Neuronal stem cell (in vitro differentiated cells): Measurements from ENCODE around the gene PIK3R1.

Source experiments
- DNase-seq: peaks from one replicate; pipeline ENCODE4 v3.0.0-alpha.2; 2013; ENCODE audit warnings: low spot score
- H2AFZ ChIP-seq: one replicate; pipeline ENCODE4 v1.6.1; 2013; ENCODE audit warnings: mild to moderate bottlenecking, low read length, inconsistent platforms
- H2AK5ac ChIP-seq: 2 replicates; pipeline ENCODE4 v1.6.1; 2013; ENCODE audit warnings: low read depth, mild to moderate bottlenecking, inconsistent platforms, low read length, moderate library complexity, mixed read lengths
- H2BK120ac ChIP-seq: 2 replicates; pipeline ENCODE4 v1.6.1; 2013; ENCODE audit warnings: low read depth, mild to moderate bottlenecking, inconsistent platforms, low read length, moderate library complexity, mixed read lengths
- H2BK12ac ChIP-seq: one replicate; pipeline ENCODE4 v1.6.1; 2013; ENCODE audit warnings: low read length, inconsistent platforms
- H2BK15ac ChIP-seq: 2 replicates; pipeline ENCODE4 v1.6.1; 2013; ENCODE audit warnings: mild to moderate bottlenecking, low read length, inconsistent platforms, mixed read lengths
- H2BK5ac ChIP-seq: one replicate; pipeline ENCODE4 v1.6.1; 2013; ENCODE audit warnings: inconsistent platforms, mild to moderate bottlenecking, low read length, moderate library complexity
- H3K14ac ChIP-seq: one replicate; pipeline ENCODE4 v1.6.1; 2013; ENCODE audit warnings: low read length, inconsistent platforms
- H3K18ac ChIP-seq: 2 replicates; pipeline ENCODE4 v1.6.1; 2013; ENCODE audit warnings: low read length, inconsistent platforms
- H3K23ac ChIP-seq: 2 replicates; pipeline ENCODE4 v1.6.1; 2013; ENCODE audit warnings: low read depth, mild to moderate bottlenecking, mixed read lengths, low read length, inconsistent platforms; ENCODE audit not compliant: poor library complexity
- H3K27ac ChIP-seq: replicated peaks from 3 replicates; pipeline ENCODE4 v1.5.1; 2013; ENCODE audit warnings: low read length, inconsistent platforms
- H3K27me3 ChIP-seq, 3 experiments: 2 replicates each; pipeline ENCODE4 v1.6.1; 2013; ENCODE audit warnings: low read length in 3 of 3, mild to moderate bottlenecking in 2 of 3, inconsistent platforms in 1 of 3, low read depth in 1 of 3, mixed read lengths in 1 of 3, moderate library complexity in 1 of 3; ENCODE audit not compliant: control insufficient read depth in 3 of 3, insufficient read depth in 3 of 3
- H3K36me3 ChIP-seq, 2 donors: replicated peaks in 1 of 2; 2 replicates each; pipeline ENCODE4 v1.6.1; 2013; ENCODE audit warnings: low read length in 2 of 2; ENCODE audit not compliant: control insufficient read depth in 2 of 2, insufficient read depth in 2 of 2
- H3K4ac ChIP-seq: 2 replicates; pipeline ENCODE4 v1.6.1; 2013; ENCODE audit warnings: inconsistent platforms, mild to moderate bottlenecking, low read length, moderate library complexity
- H3K4me1 ChIP-seq, 2 donors: 1 replicate in 1 of 2; 2 replicates in 1 of 2; pipeline ENCODE4 v1.6.1; 2013; ENCODE audit warnings: low read length in 2 of 2, low read depth in 1 of 2; ENCODE audit not compliant: control insufficient read depth in 2 of 2, insufficient read depth in 1 of 2
- H3K4me2 ChIP-seq: one replicate; pipeline ENCODE4 v1.6.1; 2013; ENCODE audit warnings: mild to moderate bottlenecking, low read length, inconsistent platforms; ENCODE audit not compliant: insufficient read depth, poor library complexity, severe bottlenecking
- H3K4me3 ChIP-seq, 2 donors: 2 replicates each; pipeline ENCODE4 v1.5.1; 2013; ENCODE audit warnings: low read length in 2 of 2, mild to moderate bottlenecking in 2 of 2, inconsistent platforms in 1 of 2, moderate library complexity in 1 of 2
- H3K79me1 ChIP-seq: one replicate; pipeline ENCODE4 v1.6.1; 2013; ENCODE audit warnings: low read depth, mild to moderate bottlenecking, inconsistent platforms, low read length, moderate library complexity
- H3K9ac ChIP-seq: one replicate; pipeline ENCODE4 v1.6.1; 2013; ENCODE audit warnings: mild to moderate bottlenecking, low read depth, low read length, inconsistent platforms; ENCODE audit not compliant: poor library complexity
- H3K9me3 ChIP-seq, 2 donors: replicated peaks in 1 of 2; 2 replicates each; pipeline versions ENCODE3 to v1.6.1; 2013; ENCODE audit warnings: low read length in 2 of 2, mild to moderate bottlenecking in 2 of 2, inconsistent platforms in 1 of 2, low read depth in 1 of 2, mixed read lengths in 1 of 2, moderate library complexity in 1 of 2; ENCODE audit not compliant: control insufficient read depth in 2 of 2, insufficient read depth in 1 of 2
- H4K8ac ChIP-seq: one replicate; pipeline ENCODE4 v1.6.1; 2013; ENCODE audit warnings: low read depth, mild to moderate bottlenecking, inconsistent platforms, low read length, moderate library complexity
- H4K91ac ChIP-seq: one replicate; pipeline ENCODE4 v1.6.1; 2013; ENCODE audit warnings: low read length, low read depth, mild to moderate bottlenecking, inconsistent platforms; ENCODE audit not compliant: poor library complexity
- WGBS, 2 donors: extraction: QIAGEN DNeasy Blood & Tissue Kit; methylation state at CpG; one replicate each; pipeline ENCODE4 v1.1.7; 2013; ENCODE audit warnings: missing lambda C conversion rate in 2 of 2, mixed read lengths in 1 of 2; ENCODE audit not compliant: insufficient read length in 2 of 2, insufficient replicate concordance in 1 of 2; ENCODE audit errors: extremely low coverage in 2 of 2; 5-methylcytosine and 5-hydroxymethylcytosine counted together

The PIK3R1 gene

DNA sequence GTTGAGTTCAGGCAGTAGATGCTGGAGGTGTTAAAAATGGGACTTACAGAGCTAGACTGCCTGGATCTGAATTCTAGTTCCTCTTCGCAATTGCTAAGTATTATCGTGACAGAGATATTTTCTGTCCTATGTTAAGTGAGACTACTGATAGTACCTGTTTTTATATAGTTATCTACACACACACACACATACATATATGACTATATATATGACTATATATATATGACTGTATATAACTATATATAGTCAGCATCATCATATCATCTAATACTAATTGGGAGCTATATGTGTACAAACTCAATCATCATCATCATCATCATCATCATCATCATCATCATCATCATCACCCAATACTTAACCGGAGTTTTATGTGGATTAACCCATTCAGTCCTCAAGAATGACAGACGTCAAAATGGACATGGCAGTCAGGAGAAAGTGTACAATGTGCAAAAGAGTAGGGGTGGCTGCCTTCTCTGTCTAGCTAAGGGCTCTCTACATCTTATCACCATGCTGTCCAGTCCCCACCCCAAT lies 7.3 kb downstream of the PIK3R1 start:
- Histone ChIP-seq H2AFZ (no peak overlapping the region), H3K36me3 (peaks cover 16 to 43% of the 10 kb centered on the region in 2 donors), H3K14ac (no peak overlapping the region), H2BK15ac (no peak overlapping the region), H2BK12ac (no peak overlapping the region), H2BK5ac (no peak overlapping the region), H3K27ac (no peak overlapping the region), H3K18ac (no peak overlapping the region), H3K4me1 (peaks cover 3 to 4% of the 10 kb centered on the region in 2 donors), H3K79me1 (peaks cover 6% of the 10 kb centered on the region), H4K91ac (no peak overlapping the region), H3K23ac (no peak overlapping the region), H4K8ac (no peak overlapping the region), H2BK120ac (no peak overlapping the region), H2AK5ac (no peak overlapping the region), H3K4me3 (no peak overlapping the region), H3K27me3 (no peaks in the 10 kb centered on the region), H3K4me2 (no peak overlapping the region), H3K9ac (no peak overlapping the region), H3K9me3 (peaks cover 3 to 13% of the 10 kb centered on the region in 2 donors), H3K4ac (no peak overlapping the region)
- no peak for DNase-seq
- no CpG with 5 or more reads among the region's 4 CpGs for WGBS, 2 donors

DNA sequence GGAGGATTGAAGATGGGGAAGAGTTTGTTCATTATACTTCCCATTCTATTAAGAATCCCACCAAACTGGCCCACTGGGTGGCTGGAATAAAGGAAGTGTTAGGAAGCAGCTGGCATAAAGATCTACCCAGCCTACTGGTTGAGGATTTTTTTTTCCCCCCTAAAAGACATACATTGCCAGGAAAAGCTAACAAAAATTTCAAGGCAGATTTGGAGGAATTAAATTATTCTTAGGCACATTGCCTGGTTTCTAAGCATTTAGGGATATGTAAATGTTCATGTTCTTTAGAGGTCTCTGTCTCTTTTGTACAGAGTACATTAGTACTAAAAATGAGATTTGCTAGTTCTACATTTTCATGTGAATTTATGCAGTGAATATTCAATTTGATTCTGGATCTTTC lies 8.3 kb downstream of the PIK3R1 start:
- no peak for DNase-seq
- Histone ChIP-seq H3K4me3 (no peak overlapping the region), H3K79me1 (peaks cover 6% of the 10 kb centered on the region), H3K27me3 (no peaks in the 10 kb centered on the region), H3K4ac (no peak overlapping the region), H3K36me3 (peaks cover 16 to 53% of the 10 kb centered on the region in 2 donors), H3K27ac (no peak overlapping the region), H3K9me3 (peaks cover 3 to 13% of the 10 kb centered on the region in 2 donors), H2BK5ac (no peak overlapping the region), H2AK5ac (no peak overlapping the region), H2BK15ac (no peak overlapping the region), H3K23ac (no peak overlapping the region), H3K14ac (no peak overlapping the region), H3K4me2 (no peak overlapping the region), H2AFZ (no peak overlapping the region), H3K4me1 (peaks cover 0 to 3% of the 10 kb centered on the region in 2 donors), H3K18ac (no peak overlapping the region), H4K8ac (no peak overlapping the region), H3K9ac (no peak overlapping the region), H4K91ac (no peak overlapping the region), H2BK120ac (no peak overlapping the region), H2BK12ac (no peak overlapping the region)

DNA sequence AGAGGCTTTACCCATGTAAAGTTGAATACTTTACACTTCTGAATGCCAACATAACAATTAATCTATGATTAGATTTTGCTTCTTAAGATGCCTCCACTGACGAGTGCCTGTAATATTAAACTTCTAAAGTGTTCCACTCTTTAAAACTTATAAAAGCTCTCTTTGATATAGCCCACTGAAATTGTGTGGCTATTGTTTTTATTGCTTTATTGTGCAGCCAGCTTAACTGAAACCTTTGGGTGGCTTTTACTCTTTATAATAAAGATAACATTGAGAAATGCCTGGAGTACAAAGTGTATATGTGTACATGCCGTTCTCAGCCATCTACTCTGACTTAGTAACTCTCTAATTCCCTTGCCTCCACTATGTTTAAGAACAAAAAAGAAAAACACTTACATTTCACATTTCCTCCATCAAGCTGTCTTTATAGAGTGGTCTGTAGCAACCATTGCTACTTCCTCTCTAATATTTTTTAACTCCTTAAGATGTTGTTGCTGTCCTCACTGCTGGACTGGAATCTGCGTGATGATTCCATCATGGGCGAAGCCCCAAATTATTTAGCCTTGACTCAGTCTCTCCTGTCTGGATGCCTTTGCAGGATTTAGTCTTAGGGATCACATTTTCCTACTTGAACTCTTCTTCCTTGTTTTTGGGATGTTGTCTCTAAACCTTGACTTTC lies 9.1 kb downstream of the PIK3R1 start:
- Histone ChIP-seq H3K27me3 (no peaks in the 10 kb centered on the region), H2BK5ac (no peak overlapping the region), H3K79me1 (peaks cover 5% of the 10 kb centered on the region), H3K9ac (no peak overlapping the region), H4K91ac (no peak overlapping the region), H3K14ac (no peak overlapping the region), H2AFZ (no peak overlapping the region), H4K8ac (no peak overlapping the region), H2BK120ac (no peak overlapping the region), H3K4me2 (no peak overlapping the region), H3K4me1 (peaks cover 0 to 6% of the 10 kb centered on the region in 2 donors), H3K9me3 (peaks cover 3 to 13% of the 10 kb centered on the region in 2 donors), H3K4me3 (no peak overlapping the region), H2AK5ac (no peak overlapping the region), H2BK12ac (no peak overlapping the region), H2BK15ac (no peak overlapping the region), H3K23ac (no peak overlapping the region), H3K18ac (no peak overlapping the region), H3K36me3 (peaks cover 16 to 53% of the 10 kb centered on the region in 2 donors), H3K27ac (no peak overlapping the region), H3K4ac (no peak overlapping the region)
- no CpG with 5 or more reads among the region's 4 CpGs for WGBS, 2 donors
- no peak for DNase-seq

- H3K9me3 ChIP-seq = peaks cover 2 to 11% of the 10 kb centered on the region in 2 donors
- no peak overlapping the region for H3K4ac ChIP-seq
- no peak overlapping the region for H3K18ac ChIP-seq
- H2BK5ac ChIP-seq = no peak overlapping the region
- peaks cover 16 to 51% of the 10 kb centered on the region in 2 donors for H3K36me3 ChIP-seq
- H3K27me3 ChIP-seq = no peaks in the 10 kb centered on the region
- H2AK5ac ChIP-seq = no peak overlapping the region
- WGBS, 2 donors = no CpG with 5 or more reads among the region's 12 CpGs
- no peak overlapping the region for H2BK12ac ChIP-seq
- no peak overlapping the region for H2BK120ac ChIP-seq
- H3K23ac ChIP-seq = peak overlapping the region; percentile 0
- H3K9ac ChIP-seq = no peak overlapping the region
- H2BK15ac ChIP-seq = no peak overlapping the region
- H3K4me1 ChIP-seq = peaks cover 0 to 6% of the 10 kb centered on the region in 2 donors
- H2AFZ ChIP-seq = no peak overlapping the region
- H3K27ac ChIP-seq = no peak overlapping the region
- no peak for DNase-seq
- peaks cover 3% of the 10 kb centered on the region for H3K79me1 ChIP-seq
- no peak overlapping the region for H3K14ac ChIP-seq
- H4K8ac ChIP-seq = no peak overlapping the region
- H3K4me2 ChIP-seq = no peak overlapping the region
- no peak overlapping the region for H4K91ac ChIP-seq
- H3K4me3 ChIP-seq = no peak overlapping the region
These were observed 9.8 kb downstream of the PIK3R1 start for GRCh38 chr5:68225188-68225910.
